Keratinocyte (primary cell): Measurements from ENCODE around the gene ACOXL. TPM values are rescaled to one million over a fixed set of nuclear protein-coding genes. Genes with fewer than 3 reads are reported as not detected.

Experiments used
- DNase-seq: peaks from one replicate; pipeline ENCODE4 v3.0.0-alpha.2; 2011; ENCODE audit warnings: low read depth, missing footprints, low spot score
- FAIRE-seq: peaks from 2 replicates; lab custom pipeline; 2011; peaks lifted over from hg19 to GRCh38; lab: Jason Lieb, UNC
- H2AFZ ChIP-seq: 2 replicates; pipeline ENCODE4 v1.6.0; 2012; ENCODE audit warnings: low read length, control low read depth, inconsistent platforms; ENCODE audit not compliant: control insufficient read depth
- H3K27ac ChIP-seq: 2 replicates; pipeline ENCODE4 v1.5.1; 2011; ENCODE audit warnings: low read length; ENCODE audit not compliant: control insufficient read depth, insufficient read depth
- H3K27me3 ChIP-seq: 3 replicates; pipeline ENCODE4 v1.6.0; 2011; ENCODE audit warnings: low read length; ENCODE audit not compliant: control insufficient read depth, insufficient read depth; ENCODE audit errors: extremely low read depth
- H3K36me3 ChIP-seq, 2 experiments: 2 replicates in 1 of 2; 3 replicates in 1 of 2; pipeline ENCODE4 v1.5.1; 2011; ENCODE audit warnings: low read length in 2 of 2, mild to moderate bottlenecking in 1 of 2; ENCODE audit not compliant: control insufficient read depth in 2 of 2, insufficient read depth in 2 of 2; ENCODE audit errors: extremely low read depth in 1 of 2
- H3K4me1 ChIP-seq: 3 replicates; pipeline ENCODE4 v1.5.1; 2011; ENCODE audit warnings: low read length; ENCODE audit not compliant: control insufficient read depth, insufficient read depth; ENCODE audit errors: extremely low read depth
- H3K4me2 ChIP-seq: 3 replicates; pipeline ENCODE4 v1.6.0; 2011; ENCODE audit warnings: low read depth, low read length; ENCODE audit not compliant: control insufficient read depth, insufficient read depth; ENCODE audit errors: extremely low read depth
- H3K4me3 ChIP-seq, 3 experiments: fragments of 200-600 bp in 1 of 3; sonication (generic) in 1 of 3; 2 replicates in 2 of 3; 3 replicates in 1 of 3; pipeline ENCODE4 v1.5.1; 2011 to 2016; ENCODE audit warnings: low read length in 3 of 3, mild to moderate bottlenecking in 3 of 3, control low read depth in 2 of 3, inconsistent platforms in 1 of 3, low read depth in 1 of 3, mixed read lengths in 1 of 3, mixed run types in 1 of 3, moderate library complexity in 1 of 3; ENCODE audit not compliant: control insufficient read depth in 2 of 3, insufficient read depth in 2 of 3; ENCODE audit errors: extremely low read depth in 1 of 3
- H3K79me2 ChIP-seq: 2 replicates; pipeline ENCODE4 v1.6.0; 2012; ENCODE audit warnings: low read length; ENCODE audit not compliant: control insufficient read depth, insufficient read depth
- H3K9ac ChIP-seq: 3 replicates; pipeline ENCODE4 v1.6.0; 2011; ENCODE audit warnings: low read length; ENCODE audit not compliant: control insufficient read depth, insufficient read depth; ENCODE audit errors: extremely low read depth
- H3K9me1 ChIP-seq: 3 replicates; pipeline ENCODE4 v1.6.0; 2011; ENCODE audit warnings: low read length; ENCODE audit not compliant: control insufficient read depth, insufficient read depth; ENCODE audit errors: extremely low read depth
- H3K9me3 ChIP-seq: 2 replicates; pipeline ENCODE4 v1.5.1; 2012; ENCODE audit warnings: low read depth, low read length; ENCODE audit not compliant: control insufficient read depth
- H4K20me1 ChIP-seq: 3 replicates; pipeline ENCODE4 v1.6.0; 2011; ENCODE audit warnings: low read length; ENCODE audit not compliant: control insufficient read depth, insufficient read depth; ENCODE audit errors: extremely low read depth
- EZH2 ChIP-seq: IDR thresholded peaks from one replicate; pipeline ENCODE4 v1.6.1; 2012; ENCODE audit warnings: inconsistent platforms, mild to moderate bottlenecking, low read length, moderate library complexity
- dilution Hi-C: fragments of 300-500 bp; cut with MboI; formaldehyde crosslinking; loops from one replicate; pipeline ENCODE4 v1.7.0; 2020; ENCODE audit warnings: low sequenced_read_pairs; ENCODE audit not compliant: extremely low pct_ligation_motif_present
- polyA plus RNA-seq, 5 experiments: library from polyadenylated mRNA; depleted of rRNA in 3 of 5; stranded (reverse) in 3 of 5; stranded (forward) in 1 of 5; unstranded in 1 of 5; fragments of >200 nt; gene quantifications; 1 replicate in 1 of 5; 2 replicates in 3 of 5; 3 replicates in 1 of 5; pipeline versions ENCODE4 v1.2.1 to v1.2.3, GENCODE V29; 2011 to 2012; ENCODE audit warnings: missing spikeins in 2 of 5, low read depth in 1 of 5, low replicate concordance in 1 of 5
- TF ChIP-seq, protein P1 (sequence below), 3 experiments: IDR thresholded peaks in 1 of 3; conservative IDR thresholded peaks in 1 of 3; optimal IDR thresholded peaks in 1 of 3; 2 replicates in 2 of 3; 3 replicates in 1 of 3; pipeline versions ENCODE3 to v1.5.1; 2011; ENCODE audit warnings: low read length in 3 of 3, mild to moderate bottlenecking in 3 of 3, moderate library complexity in 2 of 3, control low read depth in 1 of 3, inconsistent platforms in 1 of 3; ENCODE audit not compliant: insufficient read depth in 2 of 3; ENCODE audit errors: extremely low read depth in 1 of 3

The ACOXL gene
- polyA plus RNA-seq, 1 donor (not counting 4 experiments of a cell fraction or from before 2014, with no cell fraction given), result 0.04 TPM

DNA sequence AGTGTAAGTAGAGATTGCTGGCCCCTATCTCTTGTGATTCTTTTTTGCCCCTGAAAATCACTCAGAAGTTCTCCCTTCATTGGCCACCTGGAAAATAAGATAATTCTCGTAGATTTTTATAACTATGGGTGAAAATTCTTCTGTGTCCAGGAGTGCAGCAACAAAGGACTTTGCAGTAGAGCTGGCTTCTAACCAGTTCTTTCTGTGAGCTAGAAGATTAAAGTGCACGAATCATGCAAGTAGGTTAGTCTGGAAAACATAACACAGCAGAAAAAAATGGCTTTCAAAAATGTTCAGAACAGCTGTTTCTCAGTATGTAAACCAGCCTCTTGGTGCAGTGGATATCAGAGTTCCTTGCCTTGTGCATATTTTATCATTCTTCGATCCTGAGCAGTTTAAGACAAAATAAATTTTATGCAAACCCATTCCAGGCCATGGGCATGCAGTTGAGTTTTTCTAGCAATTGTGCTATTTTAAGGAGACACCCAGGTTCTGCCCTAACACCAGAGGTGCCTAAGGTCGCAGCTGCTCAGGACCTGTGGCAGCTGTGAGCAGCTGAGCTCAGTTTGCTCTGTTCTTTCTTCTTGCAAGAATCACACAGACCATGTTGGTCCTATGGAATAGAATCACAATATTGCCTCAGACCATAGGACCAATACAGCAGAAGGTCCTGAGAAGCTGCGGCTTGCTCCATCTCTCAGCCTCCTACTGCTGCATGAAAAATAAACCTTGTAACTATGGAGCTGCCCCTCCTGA is 307.4 kb downstream of the ACOXL start:
- no peaks in the 10 kb centered on the region for H3K79me2 ChIP-seq
- no peak overlapping the region for H3K4me2 ChIP-seq
- no peaks in the 10 kb centered on the region for H3K4me1 ChIP-seq
- dilution Hi-C loops, result no loop called here
- no peaks in the 10 kb centered on the region for H4K20me1 ChIP-seq
- no peak overlapping the region for H3K9ac ChIP-seq
- no peak overlapping the region for H2AFZ ChIP-seq
- TF ChIP-seq, protein P1, sequence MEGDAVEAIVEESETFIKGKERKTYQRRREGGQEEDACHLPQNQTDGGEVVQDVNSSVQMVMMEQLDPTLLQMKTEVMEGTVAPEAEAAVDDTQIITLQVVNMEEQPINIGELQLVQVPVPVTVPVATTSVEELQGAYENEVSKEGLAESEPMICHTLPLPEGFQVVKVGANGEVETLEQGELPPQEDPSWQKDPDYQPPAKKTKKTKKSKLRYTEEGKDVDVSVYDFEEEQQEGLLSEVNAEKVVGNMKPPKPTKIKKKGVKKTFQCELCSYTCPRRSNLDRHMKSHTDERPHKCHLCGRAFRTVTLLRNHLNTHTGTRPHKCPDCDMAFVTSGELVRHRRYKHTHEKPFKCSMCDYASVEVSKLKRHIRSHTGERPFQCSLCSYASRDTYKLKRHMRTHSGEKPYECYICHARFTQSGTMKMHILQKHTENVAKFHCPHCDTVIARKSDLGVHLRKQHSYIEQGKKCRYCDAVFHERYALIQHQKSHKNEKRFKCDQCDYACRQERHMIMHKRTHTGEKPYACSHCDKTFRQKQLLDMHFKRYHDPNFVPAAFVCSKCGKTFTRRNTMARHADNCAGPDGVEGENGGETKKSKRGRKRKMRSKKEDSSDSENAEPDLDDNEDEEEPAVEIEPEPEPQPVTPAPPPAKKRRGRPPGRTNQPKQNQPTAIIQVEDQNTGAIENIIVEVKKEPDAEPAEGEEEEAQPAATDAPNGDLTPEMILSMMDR (optimal IDR thresholded peaks at IDR 0.05 in 1 of 3, IDR thresholded peaks at IDR 0.05 in 1 of 3, conservative IDR thresholded peaks at IDR 0.05 in 1 of 3; ENCODE audit: extremely low read depth in 1 of 3, insufficient read depth in 2 of 3, low read length in 3 of 3), result no peak
- no peak for TF ChIP-seq EZH2
- no peak overlapping the region for H3K4me3 ChIP-seq
- H3K9me3 ChIP-seq, result no peaks in the 10 kb centered on the region
- H3K27me3 ChIP-seq, result peaks cover 33% of the 10 kb centered on the region
- no peaks in the 10 kb centered on the region for H3K9me1 ChIP-seq
- no peak for DNase-seq
- no peak overlapping the region for H3K27ac ChIP-seq
- no peak for FAIRE-seq
- H3K36me3 ChIP-seq, result no peaks in the 10 kb centered on the region

DNA sequence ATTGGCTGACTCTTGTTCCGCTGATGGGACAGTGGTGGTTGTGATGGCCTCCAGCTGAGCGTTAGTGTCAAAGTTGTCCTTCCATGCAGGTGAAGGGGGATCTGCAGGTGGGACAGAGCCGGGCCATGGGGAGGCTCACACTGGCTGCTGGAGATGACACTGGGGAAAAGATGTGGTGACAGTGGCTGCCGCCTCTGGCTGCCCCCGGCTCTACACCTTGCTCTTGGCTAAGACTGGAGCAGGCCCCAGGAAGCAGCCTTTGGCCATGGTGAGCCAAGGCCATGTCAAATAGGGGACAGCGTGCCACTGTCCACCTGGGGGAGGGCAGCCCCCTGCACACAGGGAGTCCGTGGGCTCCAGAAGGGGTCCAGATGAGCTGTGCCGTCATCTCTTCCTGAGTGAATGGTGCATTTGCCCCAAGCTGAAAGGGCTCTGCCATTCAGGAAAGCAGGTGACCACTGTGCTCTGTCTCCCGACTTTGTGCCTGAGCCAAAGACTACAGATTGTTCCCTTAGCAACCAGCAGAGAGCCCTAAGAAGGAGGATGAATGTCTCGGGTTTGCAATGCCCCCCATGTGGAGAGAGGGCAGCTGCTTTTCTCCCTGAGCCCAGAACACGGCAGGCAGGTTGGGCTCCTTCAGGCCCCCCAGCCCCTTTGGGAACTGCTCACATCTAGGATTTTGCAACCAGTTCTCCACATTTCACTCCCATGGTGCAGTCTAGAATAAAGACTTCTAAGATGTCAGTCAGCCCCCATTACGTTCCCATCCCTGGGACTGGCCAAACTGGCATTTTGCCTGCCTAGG is 309.2 kb downstream of the ACOXL start:
- Histone ChIP-seq H3K9me3 (no peaks in the 10 kb centered on the region), H3K27me3 (peaks cover 40% of the 10 kb centered on the region), H3K4me3 (no peak overlapping the region), H2AFZ (no peak overlapping the region), H3K36me3 (no peaks in the 10 kb centered on the region), H4K20me1 (no peaks in the 10 kb centered on the region), H3K9me1 (no peaks in the 10 kb centered on the region), H3K4me1 (no peaks in the 10 kb centered on the region), H3K27ac (no peak overlapping the region), H3K79me2 (no peaks in the 10 kb centered on the region), H3K4me2 (no peak overlapping the region), H3K9ac (no peak overlapping the region)
- TF ChIP-seq, protein P1 (optimal IDR thresholded peaks at IDR 0.05 in 1 of 3, IDR thresholded peaks at IDR 0.05 in 1 of 3, conservative IDR thresholded peaks at IDR 0.05 in 1 of 3; ENCODE audit: extremely low read depth in 1 of 3, insufficient read depth in 2 of 3, low read length in 3 of 3), result no peak
- no peak for TF ChIP-seq EZH2
- DNase-seq (no peak), FAIRE-seq (no peak)
- dilution Hi-C loops, result no loop called here
